NCI-H1092 treated with DMSO at 0.1 percent for 48 hours (cell line): Measurements from ENCODE around the gene NELL1.
A peak's percentile ranks its signal among the peaks of the same experiment; 100 is the strongest.

ENCODE experiments used
- DNase-seq: peaks from one replicate; lab custom pipeline; 2025; lab: John Stamatoyannopoulos, UW

The NELL1 gene

DNA sequence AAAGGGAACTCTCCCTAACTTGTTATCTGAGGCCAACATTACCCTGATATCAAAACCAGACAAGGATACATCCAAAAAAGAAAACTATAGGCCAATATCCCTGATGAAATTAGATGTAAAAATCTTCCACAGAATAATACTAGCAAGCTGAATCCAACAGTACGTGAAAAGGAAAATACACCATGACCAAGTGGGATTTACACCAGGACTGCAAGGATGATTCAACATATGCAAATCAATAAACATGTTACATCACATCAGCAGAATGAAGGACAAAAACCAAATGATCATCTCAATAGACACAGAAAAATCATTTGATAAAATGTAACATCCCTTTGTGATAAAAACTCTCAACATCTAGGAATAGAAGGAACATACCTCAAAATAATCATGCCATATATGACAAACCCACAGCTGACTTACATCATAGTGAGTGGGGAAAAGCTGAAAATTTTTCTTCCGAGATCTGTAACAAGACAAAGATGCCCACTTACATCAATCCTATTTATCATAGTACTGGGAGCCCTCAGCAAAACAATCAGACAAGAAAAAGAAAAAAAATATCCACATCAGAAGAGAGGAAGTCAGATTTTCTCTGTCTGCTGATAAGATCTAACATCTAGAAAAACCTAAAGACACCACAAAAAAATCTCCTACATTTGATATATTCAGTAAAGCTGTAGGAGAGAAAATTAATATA lies 820.2 kb downstream of the NELL1 start:
- no peak for DNase-seq

DNA sequence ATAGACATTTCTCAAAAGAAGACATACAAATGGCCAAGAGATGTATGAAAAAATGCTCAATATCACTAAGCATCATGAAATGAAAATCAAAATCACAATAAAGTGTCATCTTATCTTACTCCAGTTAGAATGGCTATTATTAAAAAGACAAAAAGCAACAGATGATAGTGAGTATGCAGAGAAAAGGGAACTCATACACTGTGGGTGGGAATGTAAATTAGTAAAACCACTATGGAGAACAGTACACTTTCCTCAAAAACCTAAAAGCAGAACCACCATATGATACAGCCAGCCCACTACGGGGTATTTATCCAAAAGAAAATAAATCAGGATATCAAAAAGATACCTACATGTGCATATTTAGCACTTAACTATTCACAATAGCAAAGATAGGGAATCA lies 823.5 kb downstream of the NELL1 start:
- no peak for DNase-seq

DNA sequence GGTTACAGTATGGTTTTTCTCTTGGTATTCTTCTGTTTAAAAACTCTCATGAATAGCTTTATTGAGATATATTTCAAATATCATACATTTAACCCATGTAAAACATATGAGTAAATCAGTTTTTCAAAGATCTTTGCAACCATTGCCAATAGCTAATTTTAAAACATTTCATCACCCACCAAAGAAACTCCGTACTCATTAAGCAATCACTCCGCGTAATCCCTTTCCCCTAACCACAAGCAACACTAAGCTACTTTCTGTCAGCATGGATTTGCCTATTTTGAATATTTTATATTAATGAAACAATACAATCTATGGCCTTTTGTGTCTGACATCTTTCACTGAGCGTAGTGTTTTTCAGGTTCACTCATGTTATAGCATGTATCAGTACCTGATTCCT lies 825.6 kb downstream of the NELL1 start:
- DNase-seq, result no peak

- DNase-seq, result no peak
Measured at GRCh38 chr11:21495879-21496278, 826.5 kb downstream of the NELL1 start.

DNA sequence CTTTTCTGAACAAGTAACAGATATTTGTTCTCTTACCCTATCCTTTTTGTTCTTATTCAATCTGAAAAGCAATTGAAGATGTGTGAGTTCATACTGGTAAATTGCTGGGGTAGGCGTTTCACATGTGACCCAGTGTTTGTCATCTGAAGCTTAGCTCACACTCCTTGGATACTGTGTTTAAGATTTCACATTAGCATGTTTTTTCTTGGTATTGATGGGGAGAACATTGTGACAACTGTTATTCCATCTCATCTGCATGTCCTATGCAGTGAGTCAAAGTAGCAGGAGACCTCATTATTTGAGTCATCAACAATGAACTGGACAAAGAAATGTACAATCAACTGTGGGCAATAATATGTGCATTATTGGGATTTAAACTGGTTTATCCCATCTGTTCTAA lies 831.9 kb downstream of the NELL1 start:
- no peak for DNase-seq

GRCh38 chr11:21505070-21505469 lies 835.7 kb downstream of the NELL1 start:
- no peak for DNase-seq

DNA sequence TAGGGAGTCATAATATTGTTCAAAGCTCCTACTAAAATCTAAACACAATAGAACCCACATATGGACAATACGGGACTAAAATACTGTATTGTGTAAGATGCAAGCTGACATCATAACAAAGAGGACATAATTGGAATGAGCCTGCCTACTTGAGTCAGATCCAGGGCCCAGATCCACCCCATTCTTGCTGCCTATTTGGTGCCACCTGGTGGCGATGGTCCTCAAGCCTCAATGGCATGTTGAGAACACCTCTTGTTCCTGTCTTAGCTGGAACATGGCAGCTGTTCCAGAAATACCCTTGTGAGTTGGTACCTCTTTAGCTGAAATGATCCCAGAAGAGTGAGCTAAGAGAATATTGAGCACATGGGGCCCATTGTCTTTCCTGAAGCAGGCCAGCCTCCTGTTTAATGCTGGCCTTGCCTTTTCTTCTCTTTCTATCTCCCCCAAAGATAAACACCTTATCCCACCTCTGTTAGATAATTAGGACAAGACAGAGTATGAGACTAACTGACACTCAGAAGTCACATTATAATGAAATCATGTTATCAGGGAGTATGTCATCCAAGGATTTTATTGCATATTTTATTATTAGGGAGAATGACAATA lies 842.6 kb downstream of the NELL1 start:
- peak; percentile 75 for DNase-seq

DNA sequence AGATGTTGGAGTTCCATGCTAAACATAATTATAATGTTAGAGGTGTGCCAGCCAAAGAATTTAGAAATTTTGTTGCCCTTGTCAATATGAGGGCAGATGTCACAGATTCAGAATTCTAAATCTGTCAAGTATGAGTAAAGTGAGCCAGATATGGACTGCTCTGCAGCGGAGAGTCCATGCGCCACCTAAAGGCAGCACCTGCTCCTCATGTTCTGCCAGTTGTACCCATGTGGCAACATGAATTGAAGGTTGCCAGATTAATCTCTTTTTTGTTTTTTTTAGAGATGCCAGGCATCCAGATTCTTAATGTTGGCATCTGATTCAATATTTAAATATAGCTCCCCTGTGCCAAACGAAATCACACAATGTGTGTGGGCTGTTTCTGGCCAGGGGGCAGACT lies 844.9 kb downstream of the NELL1 start:
- peak; percentile 17 for DNase-seq

GRCh38 chr11:21520244-21520643 lies 850.9 kb downstream of the NELL1 start:
- no peak for DNase-seq

GRCh38 chr11:21529187-21529586 lies 859.8 kb downstream of the NELL1 start:
- DNase-seq, result no peak

DNA sequence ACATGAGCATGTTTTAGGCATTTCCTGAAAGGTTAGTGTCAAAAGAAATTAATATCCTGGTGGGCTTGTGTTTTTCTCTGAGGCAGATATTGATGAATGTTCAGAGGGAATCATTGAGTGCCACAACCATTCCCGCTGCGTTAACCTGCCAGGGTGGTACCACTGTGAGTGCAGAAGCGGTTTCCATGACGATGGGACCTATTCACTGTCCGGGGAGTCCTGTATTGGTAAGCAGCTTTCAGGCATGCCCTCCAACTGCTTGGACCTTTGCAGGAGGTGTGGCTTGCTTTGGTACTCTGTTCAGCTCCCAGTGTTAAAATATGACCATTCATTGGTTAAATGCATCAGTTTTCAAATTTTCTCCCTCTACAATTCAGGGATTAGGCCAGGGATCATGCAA lies 864.9 kb downstream of the NELL1 start:
- DNase-seq, result no peak

GRCh38 chr11:21537980-21538379 lies 868.6 kb downstream of the NELL1 start:
- no peak for DNase-seq

GRCh38 chr11:21541187-21541751 lies 871.9 kb downstream of the NELL1 start:
- DNase-seq, result no peak

- no peak for DNase-seq
Measured at GRCh38 chr11:21543901-21544300, 874.5 kb downstream of the NELL1 start.

- no peak for DNase-seq
Measured at GRCh38 chr11:21545699-21546098, 876.3 kb downstream of the NELL1 start.

DNA sequence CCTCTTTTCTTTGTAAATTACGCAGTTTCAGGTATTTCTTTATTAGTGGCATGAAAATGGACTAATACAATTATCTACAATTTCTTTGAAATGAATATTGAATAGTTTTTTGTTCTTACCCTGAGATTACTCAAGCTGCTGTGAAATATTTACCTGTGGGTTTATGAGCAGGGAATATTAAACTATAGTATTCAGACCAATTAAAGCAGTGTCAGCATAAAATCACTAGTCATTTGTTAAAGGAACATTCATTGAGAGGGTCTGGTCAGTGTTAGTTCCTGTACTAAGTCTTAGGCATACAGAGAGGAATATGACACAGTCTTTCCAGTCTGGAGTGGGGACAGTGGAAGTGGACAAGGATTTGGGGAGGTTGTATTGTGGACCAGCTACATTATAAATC lies 877.3 kb downstream of the NELL1 start:
- no peak for DNase-seq

GRCh38 chr11:21552911-21553310 lies 883.5 kb downstream of the NELL1 start:
- peak; percentile 5 for DNase-seq

GRCh38 chr11:21553795-21554194 lies 884.4 kb downstream of the NELL1 start:
- no peak for DNase-seq

DNA sequence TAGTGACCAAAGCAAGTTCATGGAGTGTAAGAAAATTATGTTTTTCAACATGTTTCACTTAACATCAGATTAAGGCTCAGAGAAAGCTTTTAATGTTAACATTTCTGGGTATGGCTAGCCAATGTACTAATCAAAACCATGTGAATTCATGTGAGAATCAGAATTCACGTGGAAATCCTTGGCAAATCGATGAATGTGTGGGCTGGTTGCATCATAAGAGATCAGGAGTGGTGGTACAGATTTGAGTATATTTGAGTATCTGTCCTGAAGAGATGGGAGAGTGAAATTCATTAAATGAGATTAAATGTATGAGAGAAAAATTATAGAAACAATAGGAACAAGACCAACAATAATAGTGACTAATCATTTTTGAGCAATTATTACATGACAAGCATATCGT lies 884.9 kb downstream of the NELL1 start:
- no peak for DNase-seq

DNA sequence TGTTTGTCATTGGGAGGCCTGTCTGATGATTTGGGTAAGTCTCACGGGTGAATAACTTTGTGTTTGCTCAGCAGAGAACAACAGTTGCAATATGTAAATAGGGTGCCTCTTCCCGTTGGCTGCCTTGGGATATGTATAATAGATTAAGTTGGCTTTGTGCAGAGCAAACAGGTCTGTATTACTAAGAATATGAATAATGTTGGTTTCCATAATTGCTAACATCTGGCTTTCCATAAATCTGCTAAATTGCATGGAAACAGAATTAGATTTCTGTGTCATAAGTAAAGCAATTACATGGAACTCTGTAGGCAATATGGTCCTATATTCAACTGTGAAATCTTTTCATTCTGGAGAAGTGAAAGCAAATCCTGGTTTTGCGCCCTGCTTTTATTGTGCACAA lies 887.5 kb downstream of the NELL1 start:
- DNase-seq, result no peak

GRCh38 chr11:21560466-21560975 lies 891.1 kb downstream of the NELL1 start:
- DNase-seq, result no peak

DNA sequence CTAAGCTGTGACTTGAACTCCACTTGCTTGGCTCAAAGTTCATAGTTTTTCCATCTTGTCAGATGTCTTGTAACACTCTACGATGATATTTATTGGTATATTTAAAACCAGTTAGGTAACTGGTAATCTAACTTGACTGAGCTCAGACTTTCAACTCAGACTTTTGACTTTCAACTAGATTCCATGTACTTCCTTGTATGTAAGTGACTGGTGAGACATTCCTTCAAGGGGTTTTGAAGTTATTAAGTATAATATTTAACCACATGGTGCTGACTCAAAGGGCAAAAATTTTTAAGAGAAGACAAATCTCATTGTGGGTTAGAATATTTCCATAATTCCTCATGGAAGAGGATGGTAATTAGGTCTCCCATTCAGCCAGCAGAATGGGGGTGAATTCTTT lies 892.2 kb downstream of the NELL1 start:
- no peak for DNase-seq

DNA sequence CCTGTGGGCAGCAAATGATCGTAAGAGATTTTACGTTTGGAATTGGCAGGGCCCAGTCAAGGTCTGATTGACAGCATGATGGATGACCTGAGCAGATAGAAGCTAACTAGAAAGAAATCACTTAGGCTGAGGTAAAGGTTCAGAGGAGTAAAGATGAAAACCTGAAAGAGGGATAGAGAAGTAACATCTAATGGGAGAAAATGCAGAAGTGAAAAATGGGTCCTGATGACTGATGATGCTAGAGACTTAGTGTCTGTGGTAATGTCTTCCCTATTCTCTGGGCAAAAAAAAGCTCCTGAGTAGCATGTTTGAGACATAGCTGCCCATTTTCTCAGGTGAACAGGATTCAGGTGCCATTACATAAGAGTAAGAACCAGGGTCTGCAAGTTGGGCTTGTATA lies 894.7 kb downstream of the NELL1 start:
- DNase-seq, result no peak
